Ishikawa (cell line): ENCODE measurements around the gene UGT2B28.

ENCODE experiments used
- CEBPB ChIP-seq: IDR thresholded peaks from 2 replicates; pipeline ENCODE4 v1.6.1; 2012
- CREB1 ChIP-seq: IDR thresholded peaks from 2 replicates; pipeline ENCODE4 v1.6.1; 2012; ENCODE audit warnings: low read depth
- EGR1 ChIP-seq: IDR thresholded peaks from 2 replicates; pipeline ENCODE4 v1.6.1; 2012
- EP300 ChIP-seq: IDR thresholded peaks from 2 replicates; pipeline ENCODE4 v1.6.1; 2012; ENCODE audit warnings: borderline replicate concordance
- FOXM1 ChIP-seq: IDR thresholded peaks from 2 replicates; pipeline ENCODE4 v1.6.1; 2012; ENCODE audit warnings: low read depth, borderline replicate concordance
- RAD21 ChIP-seq: IDR thresholded peaks from 2 replicates; pipeline ENCODE4 v1.6.1; 2012; ENCODE audit warnings: low read depth
- REST ChIP-seq: IDR thresholded peaks from 2 replicates; pipeline ENCODE4 v1.6.1; 2012; ENCODE audit warnings: low read depth, mild to moderate bottlenecking
- TAF1 ChIP-seq: IDR thresholded peaks from 2 replicates; pipeline ENCODE4 v1.6.1; 2012; ENCODE audit warnings: low read depth, mild to moderate bottlenecking
- TCF12 ChIP-seq: IDR thresholded peaks from 2 replicates; pipeline ENCODE4 v1.6.1; 2012; ENCODE audit warnings: low read depth
- TEAD4 ChIP-seq: IDR thresholded peaks from 2 replicates; pipeline ENCODE4 v1.6.1; 2012
- TF ChIP-seq, protein P1 (sequence below): IDR thresholded peaks from 2 replicates; pipeline ENCODE4 v1.6.1; 2012

UGT2B28 gene

DNA sequence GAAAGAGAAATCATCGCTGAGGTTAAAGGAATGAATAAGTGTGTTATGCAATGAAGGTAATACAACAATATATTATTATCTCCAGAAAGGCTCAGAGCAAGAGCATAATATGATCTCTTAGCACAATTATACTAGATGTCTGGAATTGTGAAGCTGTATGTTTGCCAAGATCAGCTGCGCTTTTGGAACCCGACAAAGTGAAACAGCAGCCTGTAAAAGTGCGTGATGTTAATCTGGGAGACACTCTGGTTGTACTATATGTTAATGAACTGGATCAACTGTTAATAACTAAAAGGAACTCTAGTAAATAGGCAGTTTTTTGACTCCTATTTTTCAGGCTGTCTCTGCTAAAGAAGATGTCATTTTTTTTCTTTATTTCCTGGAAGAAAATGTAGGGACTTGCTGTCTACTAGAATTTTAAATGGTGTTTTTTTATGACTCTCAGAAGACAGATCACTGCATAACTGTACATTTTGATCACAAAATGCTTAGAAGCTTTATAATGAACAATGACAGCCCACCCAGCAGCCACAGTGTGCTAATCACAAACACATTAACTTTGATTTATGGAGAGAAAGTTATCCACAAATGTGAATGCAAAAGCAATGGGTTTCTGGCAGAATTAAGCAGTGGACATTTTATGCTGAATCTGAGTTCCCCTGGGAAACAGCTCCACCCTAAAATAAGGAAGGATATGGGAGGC is 50.2 kb downstream of the UGT2B28 start:
- TF ChIP-seq RAD21 (no peak), TEAD4 (no peak), FOXM1 (no peak), REST (no peak), EGR1 (no peak), TAF1 (no peak), EP300 (no peak), TCF12 (no peak), CEBPB (no peak), CREB1 (no peak)
- TF ChIP-seq, protein P1, sequence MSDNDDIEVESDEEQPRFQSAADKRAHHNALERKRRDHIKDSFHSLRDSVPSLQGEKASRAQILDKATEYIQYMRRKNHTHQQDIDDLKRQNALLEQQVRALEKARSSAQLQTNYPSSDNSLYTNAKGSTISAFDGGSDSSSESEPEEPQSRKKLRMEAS: no peak
